Measurements from ENCODE around the gene BMERB1.

The BMERB1 gene

DNA sequence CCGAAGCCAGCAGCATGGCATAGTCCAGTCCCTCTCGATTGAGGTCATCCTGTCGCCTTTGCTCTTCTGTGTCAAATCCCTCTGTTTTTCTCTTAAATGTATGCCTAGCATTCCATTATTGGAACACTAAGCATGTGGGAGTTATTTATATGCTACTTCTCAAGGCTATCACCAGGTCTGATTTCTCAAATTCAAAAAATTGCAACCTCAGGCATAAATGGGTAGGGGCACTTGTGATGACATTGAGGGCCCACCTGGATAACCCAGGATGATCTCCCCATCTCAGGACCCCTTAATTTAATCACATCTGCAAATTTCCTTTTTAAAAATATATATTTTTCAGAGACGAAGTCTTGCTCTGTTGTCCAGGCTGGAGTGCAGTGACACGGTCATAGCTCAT lies 95.7 kb downstream of the BMERB1 start:
- ChIA-PET POLR2A (no interaction called here), CTCF (interaction anchor here (1.1 to 1.7 kb wide), 3 partner anchors 8 to 20 kb away, joined by 3 to 5 read pairs (median 4); no protein-coding TSS in a partner anchor)
- no peak for DNase-seq (ENCODE audit: low read depth, low spot score)
- H3K4me3 ChIP-seq (ENCODE audit: low read depth, low read length): no peak overlapping the region
- TF ChIP-seq, protein P1, sequence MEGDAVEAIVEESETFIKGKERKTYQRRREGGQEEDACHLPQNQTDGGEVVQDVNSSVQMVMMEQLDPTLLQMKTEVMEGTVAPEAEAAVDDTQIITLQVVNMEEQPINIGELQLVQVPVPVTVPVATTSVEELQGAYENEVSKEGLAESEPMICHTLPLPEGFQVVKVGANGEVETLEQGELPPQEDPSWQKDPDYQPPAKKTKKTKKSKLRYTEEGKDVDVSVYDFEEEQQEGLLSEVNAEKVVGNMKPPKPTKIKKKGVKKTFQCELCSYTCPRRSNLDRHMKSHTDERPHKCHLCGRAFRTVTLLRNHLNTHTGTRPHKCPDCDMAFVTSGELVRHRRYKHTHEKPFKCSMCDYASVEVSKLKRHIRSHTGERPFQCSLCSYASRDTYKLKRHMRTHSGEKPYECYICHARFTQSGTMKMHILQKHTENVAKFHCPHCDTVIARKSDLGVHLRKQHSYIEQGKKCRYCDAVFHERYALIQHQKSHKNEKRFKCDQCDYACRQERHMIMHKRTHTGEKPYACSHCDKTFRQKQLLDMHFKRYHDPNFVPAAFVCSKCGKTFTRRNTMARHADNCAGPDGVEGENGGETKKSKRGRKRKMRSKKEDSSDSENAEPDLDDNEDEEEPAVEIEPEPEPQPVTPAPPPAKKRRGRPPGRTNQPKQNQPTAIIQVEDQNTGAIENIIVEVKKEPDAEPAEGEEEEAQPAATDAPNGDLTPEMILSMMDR (IDR thresholded peaks at IDR 0.05; ENCODE audit: insufficient read depth, low read length, missing control alignments): no peak

DNA sequence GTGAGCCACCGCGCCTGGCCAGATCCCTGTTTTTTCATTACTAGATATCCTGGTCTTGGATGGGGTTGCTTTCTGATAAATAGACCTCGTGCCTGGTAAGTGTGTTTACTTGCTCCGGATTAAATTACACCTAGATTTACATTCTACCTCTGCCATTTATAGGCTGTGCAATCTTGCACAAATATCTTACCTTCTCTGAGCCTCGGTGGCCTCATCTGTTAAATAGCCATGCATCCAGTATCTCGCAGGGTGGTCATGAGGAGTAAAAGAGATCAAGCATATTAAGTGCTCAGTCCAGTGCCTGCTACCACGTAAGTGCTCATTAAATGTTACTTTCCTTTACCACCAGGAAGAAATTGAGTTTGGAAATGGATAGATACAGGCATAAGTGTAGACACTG lies 98.4 kb downstream of the BMERB1 start:
- POLR2A ChIA-PET: no interaction called here
- TF ChIP-seq, protein P1 (IDR thresholded peaks at IDR 0.05; ENCODE audit: insufficient read depth, low read length, missing control alignments): no peak
- CTCF ChIA-PET: no interaction called here
- no peak for DNase-seq (ENCODE audit: low read depth, low spot score)
- no peak overlapping the region for H3K4me3 ChIP-seq (ENCODE audit: low read depth, low read length)

DNA sequence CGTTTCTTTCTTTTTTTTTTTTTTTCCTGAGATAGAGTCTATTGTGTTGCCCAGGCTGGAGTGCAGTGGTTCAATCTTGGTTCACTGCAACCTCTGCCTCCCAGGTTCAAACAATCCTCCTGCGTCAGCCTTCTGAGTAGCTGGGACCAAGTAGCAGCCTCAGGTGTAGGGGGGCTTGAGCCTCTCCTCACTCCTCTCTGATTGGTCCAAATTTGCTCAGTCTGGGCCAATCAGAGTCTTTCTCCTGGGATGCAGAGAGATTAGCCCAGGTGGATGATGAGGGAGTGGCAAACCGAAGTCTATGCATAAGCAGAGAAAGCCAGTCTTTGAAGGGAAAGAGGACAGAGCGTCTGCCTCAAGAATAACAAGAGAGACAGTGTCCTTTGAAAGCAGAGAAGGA lies 99.0 kb downstream of the BMERB1 start:
- no peak for DNase-seq (ENCODE audit: low read depth, low spot score)
- TF ChIP-seq, protein P1 (IDR thresholded peaks at IDR 0.05; ENCODE audit: insufficient read depth, low read length, missing control alignments): no peak
- ChIA-PET CTCF (no interaction called here), POLR2A (no interaction called here)
- H3K4me3 ChIP-seq (ENCODE audit: low read depth, low read length): no peak overlapping the region

DNA sequence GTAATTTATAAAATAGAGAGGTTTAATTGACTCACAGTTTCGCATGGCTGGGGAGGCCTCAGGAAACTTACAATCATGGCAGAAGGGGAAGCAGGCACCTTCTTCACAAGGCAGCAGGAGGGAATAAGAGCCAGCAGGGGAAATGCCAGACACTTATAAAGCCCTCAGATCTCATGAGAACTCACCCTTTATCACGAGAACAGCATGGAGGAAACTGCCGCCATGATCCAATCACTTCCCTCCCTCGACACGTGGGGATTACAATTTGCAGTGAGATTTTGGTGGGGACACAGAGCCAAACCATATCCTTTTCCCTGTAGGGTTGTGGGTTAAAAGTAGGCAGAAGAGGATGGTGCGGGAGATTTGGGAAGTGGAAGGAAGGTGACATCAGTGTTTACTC lies 101.4 kb downstream of the BMERB1 start:
- CTCF ChIA-PET: no interaction called here
- TF ChIP-seq, protein P1 (IDR thresholded peaks at IDR 0.05; ENCODE audit: insufficient read depth, low read length, missing control alignments): no peak
- DNase-seq (ENCODE audit: low read depth, low spot score): no peak
- H3K4me3 ChIP-seq (ENCODE audit: low read depth, low read length): no peak overlapping the region
- POLR2A ChIA-PET: interaction anchor here (1.1 kb wide), 1 partner anchor 17 kb away, joined by 3 read pairs; no protein-coding TSS in a partner anchor

DNA sequence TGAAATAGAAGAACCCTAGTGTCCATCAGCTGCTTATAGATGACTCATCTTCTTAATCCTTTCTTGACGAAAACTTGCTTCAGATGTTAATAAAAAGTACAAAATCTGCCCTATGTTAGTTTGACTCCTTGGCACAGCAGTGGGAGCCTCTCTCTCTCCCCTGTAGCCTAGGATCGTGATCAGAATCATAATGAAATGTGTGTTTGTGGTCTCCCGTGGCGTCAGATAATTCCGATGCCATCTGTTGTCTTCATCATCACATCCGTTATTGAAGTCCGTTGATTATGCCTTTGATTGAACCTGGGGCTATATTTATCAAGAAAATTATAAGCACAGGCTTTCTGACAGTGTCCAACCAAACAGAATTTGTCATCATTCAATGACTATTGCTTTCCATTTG lies 102.5 kb downstream of the BMERB1 start:
- ChIA-PET POLR2A (no interaction called here), CTCF (no interaction called here)
- TF ChIP-seq, protein P1 (IDR thresholded peaks at IDR 0.05; ENCODE audit: insufficient read depth, low read length, missing control alignments): no peak
- H3K4me3 ChIP-seq (ENCODE audit: low read depth, low read length): no peak overlapping the region
- no peak for DNase-seq (ENCODE audit: low read depth, low spot score)

DNA sequence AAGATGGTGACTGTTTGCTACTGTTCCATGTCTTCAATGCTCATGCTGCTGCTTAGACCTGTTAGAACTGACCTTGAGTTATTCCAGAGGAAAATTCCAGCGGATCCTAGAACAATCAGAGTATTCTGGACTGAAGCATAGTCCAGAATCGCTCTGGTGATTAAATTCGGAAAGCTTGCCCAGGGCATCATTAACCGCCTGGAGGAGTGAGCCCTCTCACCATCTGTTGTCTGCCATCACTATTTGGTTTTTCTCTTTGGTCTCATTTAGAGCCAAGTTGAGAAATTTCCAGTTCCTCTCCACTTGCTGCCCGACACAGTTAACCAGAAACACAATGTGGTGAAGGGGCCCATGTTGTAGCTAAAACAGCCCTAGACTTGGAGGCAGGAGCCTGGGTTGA lies 104.1 kb downstream of the BMERB1 start:
- no peak for DNase-seq (ENCODE audit: low read depth, low spot score)
- CTCF ChIA-PET: interaction anchor here (1.6 kb wide), 1 partner anchor 9 kb away, joined by 4 read pairs; no protein-coding TSS in a partner anchor
- POLR2A ChIA-PET: no interaction called here
- TF ChIP-seq, protein P1 (IDR thresholded peaks at IDR 0.05; ENCODE audit: insufficient read depth, low read length, missing control alignments): no peak
- no peak overlapping the region for H3K4me3 ChIP-seq (ENCODE audit: low read depth, low read length)
